HEK293 (cell line): ENCODE measurements around the gene HABP4.

Source experiments
- GLI2 ChIP-seq: fragments of 450-650 bp; formaldehyde crosslinking; IDR thresholded peaks from 2 replicates; pipeline ENCODE4; 2017; ENCODE audit warnings: missing biosample characterization, missing genetic modification characterization, low read depth, borderline replicate concordance
- GLI4 ChIP-seq: fragments of 450-650 bp; formaldehyde crosslinking; IDR thresholded peaks from 2 replicates; pipeline ENCODE4 v1.5.1; 2016; ENCODE audit warnings: missing biosample characterization, missing genetic modification characterization
- HIC1 ChIP-seq: fragments of 450-650 bp; formaldehyde crosslinking; IDR thresholded peaks from 2 replicates; pipeline ENCODE4 v1.5.1; 2016; ENCODE audit warnings: missing biosample characterization, missing genetic modification characterization
- HOXD13 ChIP-seq: sonication (generic); formaldehyde crosslinking; IDR thresholded peaks from 2 replicates; pipeline ENCODE4 v1.8.0; 2022; ENCODE audit warnings: missing genetic modification reagents, borderline replicate concordance
- PRDM10 ChIP-seq: fragments of 450-650 bp; formaldehyde crosslinking; IDR thresholded peaks from 2 replicates; pipeline ENCODE4 v1.5.1; 2016; ENCODE audit warnings: missing biosample characterization, missing genetic modification characterization
- REST ChIP-seq: fragments of 450-650 bp; formaldehyde crosslinking; IDR thresholded peaks from 2 replicates; pipeline ENCODE4 v1.5.1; 2016; ENCODE audit warnings: missing biosample characterization, missing genetic modification characterization
- SALL2 ChIP-seq: fragments of 450-650 bp; formaldehyde crosslinking; IDR thresholded peaks from 2 replicates; pipeline ENCODE4 v1.5.0; 2017; ENCODE audit warnings: missing biosample characterization, mild to moderate bottlenecking, missing genetic modification characterization, borderline replicate concordance
- TSHZ1 ChIP-seq: fragments of 450-650 bp; formaldehyde crosslinking; IDR thresholded peaks from 2 replicates; pipeline ENCODE4 v1.5.1; 2016; ENCODE audit warnings: missing biosample characterization, missing genetic modification characterization, borderline replicate concordance
- ZBTB48 ChIP-seq: fragments of 450-650 bp; formaldehyde crosslinking; IDR thresholded peaks from 2 replicates; pipeline ENCODE4 v1.5.1; 2016; ENCODE audit warnings: missing biosample characterization, missing genetic modification characterization
- ZNF26 ChIP-seq: fragments of 450-650 bp; formaldehyde crosslinking; IDR thresholded peaks from 2 replicates; pipeline ENCODE4 v1.5.1; 2016; ENCODE audit warnings: missing biosample characterization, missing genetic modification characterization
- ZNF302 ChIP-seq: fragments of 450-650 bp; formaldehyde crosslinking; IDR thresholded peaks from 2 replicates; pipeline ENCODE4 v1.5.1; 2016; ENCODE audit warnings: missing biosample characterization, missing genetic modification characterization, low read depth
- ZNF518A ChIP-seq: fragments of 450-650 bp; formaldehyde crosslinking; conservative IDR thresholded peaks from 2 replicates; pipeline ENCODE4 v1.5.1; 2016; ENCODE audit warnings: low read depth, missing biosample characterization, missing genetic modification characterization
- ZNF580 ChIP-seq: fragments of 450-650 bp; formaldehyde crosslinking; IDR thresholded peaks from 2 replicates; pipeline ENCODE4 v1.5.1; 2016; ENCODE audit warnings: missing biosample characterization, missing genetic modification characterization
- ZNF585B ChIP-seq: fragments of 450-650 bp; formaldehyde crosslinking; IDR thresholded peaks from 2 replicates; pipeline ENCODE4 v1.5.1; 2016; ENCODE audit warnings: missing biosample characterization, missing genetic modification characterization
- ZNF645 ChIP-seq: fragments of 450-650 bp; formaldehyde crosslinking; IDR thresholded peaks from 2 replicates; pipeline ENCODE4; 2016; ENCODE audit warnings: missing biosample characterization, missing genetic modification characterization
- ZNF660 ChIP-seq: fragments of 450-650 bp; IDR thresholded peaks from 2 replicates; pipeline ENCODE4 v1.5.1; 2018; ENCODE audit warnings: missing biosample characterization, mild to moderate bottlenecking, missing genetic modification characterization
- ZNF670 ChIP-seq: fragments of 450-650 bp; formaldehyde crosslinking; IDR thresholded peaks from 2 replicates; pipeline ENCODE4 v1.5.1; 2016; ENCODE audit warnings: missing biosample characterization, missing genetic modification characterization, low read depth

Gene HABP4

GRCh38 chr9:96417051-96417586 lies 32.9 kb upstream of the HABP4 start (continued):
- TF ChIP-seq REST (no peak), PRDM10 (tag by site-specific recombination) (no peak), ZNF670 (no peak), ZBTB48 (tag by site-specific recombination) (no peak), ZNF660 (tag by site-specific recombination) (0 out of 2 replicates have a peak, but pooled peaks have one; percentile 39), GLI4 (no peak), HOXD13 (peak; percentile 47; the same call in 1 of the 2 replicates), ZNF518A (no peak), ZNF580 (tag by site-specific recombination) (no peak), TSHZ1 (tag by site-specific recombination) (peak; percentile 45; the same call in 1 of the 2 replicates), ZNF645 (tag by site-specific recombination) (no peak), SALL2 (no peak), ZNF302 (tag by site-specific recombination) (no peak), ZNF26 (no peak), ZNF585B (tag by site-specific recombination) (no peak), HIC1 (tag by site-specific recombination) (no peak), GLI2 (no peak)
